ENCODE results near the gene TRIM74. TPM values are rescaled to one million over a fixed set of nuclear protein-coding genes. Genes with fewer than 3 reads are reported as not detected.
"Not testable (repeated sequence)": the region's sequence is repeated elsewhere in the genome, so short reads cannot be mapped to it uniquely, and the experiment has no call there.

TRIM74 gene
- polyA plus RNA-seq = 0.88 TPM
- long read RNA-seq, donor 1 = 0 reads
- long read RNA-seq, donor 2 = 0 reads
- long read RNA-seq, donor 3 = 0 reads
- long read RNA-seq, donor 4 = 0 reads
- long read RNA-seq, donor 5 = 0 reads
- long read RNA-seq, donor 6 = 0 reads
- long read RNA-seq, donor 7 = 0 reads
- long read RNA-seq, donor 8 = 0 reads
- long read RNA-seq, donor 9 = 0 reads
- long read RNA-seq, donor 10 = 0 reads
- long read RNA-seq, donor 11 = 0 reads

DNA sequence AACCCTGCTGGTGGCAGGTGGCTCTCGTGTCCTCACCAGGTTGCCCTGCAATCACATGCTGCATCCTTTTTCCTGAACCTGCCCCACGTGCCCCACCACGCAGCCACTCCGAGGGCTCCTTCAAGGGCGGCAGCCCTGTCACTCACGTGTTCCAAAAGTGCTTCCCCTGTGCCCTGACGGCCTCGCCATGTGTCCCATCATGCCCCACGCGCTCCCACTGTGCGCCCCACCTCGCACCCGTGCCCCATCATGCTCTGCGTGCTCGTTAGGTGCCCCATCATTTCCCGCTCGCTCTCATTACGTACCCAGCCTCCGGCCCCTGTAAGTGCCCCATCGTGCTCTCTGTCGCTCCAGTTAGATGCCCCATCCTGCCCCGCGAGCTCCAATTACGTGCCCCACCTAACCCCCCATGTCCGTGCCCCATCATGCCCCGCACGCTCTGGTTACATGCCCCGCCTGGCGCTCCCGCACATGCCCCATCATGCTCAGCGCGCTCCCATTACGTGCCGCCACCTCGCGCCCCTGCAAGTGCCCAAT, at the start of gene TRIM74:
TRIM74 (minus strand) TSS at position 487 of the 537 bp plus-strand sequence. CDS start 3,309 bp downstream, outside the sequence.
- not testable (repeated sequence) for H3K4me3 ChIP-seq (ENCODE audit: low read length); H3K4me1 ChIP-seq (ENCODE audit: control insufficient read depth, insufficient read depth, low read length); H3K36me3 ChIP-seq (ENCODE audit: control insufficient read depth, insufficient read depth, low read length); DNase-seq; H3K9me3 ChIP-seq (ENCODE audit: control insufficient read depth, low read depth, low read length); H3K27me3 ChIP-seq (ENCODE audit: control insufficient read depth, insufficient read depth, low read length); H3K27ac ChIP-seq (ENCODE audit: low read length)
- no CpG with 5 or more reads among the region's 36 CpGs for WGBS (ENCODE audit: insufficient coverage, low lambda C conversion rate)

GRCh38 chr7:73006491-73006890, 37.2 kb upstream of the TRIM74 start:
- WGBS (ENCODE audit: insufficient coverage, low lambda C conversion rate) = no CpG with 5 or more reads among the region's 10 CpGs

DNA sequence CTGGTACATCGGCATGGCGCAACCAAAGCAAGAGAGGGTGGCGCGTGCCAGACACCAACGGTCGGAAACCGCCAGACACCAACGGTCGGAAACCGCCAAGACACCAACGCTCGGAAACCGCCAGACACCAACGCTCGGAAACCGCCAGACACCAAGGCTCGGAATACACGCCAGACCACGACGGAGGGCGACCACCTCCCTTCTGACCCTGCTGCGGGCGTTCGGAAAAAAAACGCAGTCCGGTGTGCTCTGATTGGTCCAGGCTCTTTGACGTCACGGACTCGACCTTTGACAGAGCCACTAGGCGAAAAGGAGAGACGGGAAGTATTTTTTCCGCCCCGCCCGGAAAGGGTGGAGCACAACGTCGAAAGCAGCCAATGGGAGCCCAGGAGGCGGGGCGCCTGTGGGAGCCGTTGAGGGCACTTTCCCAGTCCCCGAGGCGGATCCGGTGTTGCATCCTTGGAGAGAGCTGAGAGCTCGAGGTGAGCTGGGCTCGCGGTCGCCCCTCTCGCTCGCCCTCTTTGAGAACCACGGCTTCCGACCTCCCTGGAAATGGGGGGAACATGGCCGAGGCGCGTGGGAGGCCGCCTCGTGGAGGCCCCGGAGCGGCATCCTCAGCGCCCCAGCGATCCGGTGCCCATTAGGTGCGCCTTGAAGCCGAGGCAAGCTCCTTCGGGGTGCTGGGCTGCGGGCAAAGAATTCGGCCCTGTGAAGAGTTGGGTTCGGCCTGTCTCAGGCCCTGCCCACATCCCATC, 36.6 kb upstream of the TRIM74 start:
- not testable (repeated sequence) for H3K4me1 ChIP-seq (ENCODE audit: control insufficient read depth, insufficient read depth, low read length)
- WGBS (ENCODE audit: insufficient coverage, low lambda C conversion rate) = no CpG with 5 or more reads among the region's 66 CpGs

More at GRCh38 chr7:73006491-73006890, 37.2 kb upstream of the TRIM74 start:
- peak overlapping the region; percentile 33 for H3K4me3 ChIP-seq (ENCODE audit: low read length)
- not testable (repeated sequence) for H3K9me3 ChIP-seq (ENCODE audit: control insufficient read depth, low read depth, low read length); H3K27ac ChIP-seq (ENCODE audit: low read length); H3K36me3 ChIP-seq (ENCODE audit: control insufficient read depth, insufficient read depth, low read length); H3K4me1 ChIP-seq (ENCODE audit: control insufficient read depth, insufficient read depth, low read length); H3K27me3 ChIP-seq (ENCODE audit: control insufficient read depth, insufficient read depth, low read length); DNase-seq

DNA sequence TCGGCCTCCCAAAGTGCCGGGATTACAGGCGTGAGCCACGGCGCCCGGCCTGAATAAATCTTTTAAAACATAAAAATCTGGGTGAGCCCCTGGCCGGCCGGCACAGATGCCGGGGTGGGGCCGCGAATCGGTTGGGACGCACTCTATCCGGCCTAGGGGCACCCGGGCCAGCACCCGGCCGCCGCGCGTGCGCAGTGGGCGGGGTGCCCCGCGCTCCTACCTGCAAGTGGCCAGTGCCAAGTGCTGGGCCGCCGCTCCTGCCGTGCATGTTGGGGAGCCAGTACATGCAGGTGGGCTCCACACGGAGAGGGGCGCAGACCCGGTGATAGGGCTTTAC, 36.1 kb upstream of the TRIM74 start:
- peak overlapping the region; percentile 50 for H3K4me3 ChIP-seq (ENCODE audit: low read length)
- not testable (repeated sequence) for H3K9me3 ChIP-seq (ENCODE audit: control insufficient read depth, low read depth, low read length); H3K36me3 ChIP-seq (ENCODE audit: control insufficient read depth, insufficient read depth, low read length); DNase-seq; H3K4me1 ChIP-seq (ENCODE audit: control insufficient read depth, insufficient read depth, low read length); H3K27me3 ChIP-seq (ENCODE audit: control insufficient read depth, insufficient read depth, low read length)
- no CpG with 5 or more reads among the region's 30 CpGs for WGBS (ENCODE audit: insufficient coverage, low lambda C conversion rate)
- peak overlapping the region; percentile 62 for H3K27ac ChIP-seq (ENCODE audit: low read length)

More for the DNA sequence above, 36.6 kb upstream of the TRIM74 start:
- H3K9me3 ChIP-seq (ENCODE audit: control insufficient read depth, low read depth, low read length); H3K27me3 ChIP-seq (ENCODE audit: control insufficient read depth, insufficient read depth, low read length); H3K36me3 ChIP-seq (ENCODE audit: control insufficient read depth, insufficient read depth, low read length): not testable (repeated sequence)
- peak overlapping the region; percentile 50 for H3K4me3 ChIP-seq (ENCODE audit: low read length)
- peak; percentile 83 to 91 for DNase-seq
- peak overlapping the region; percentile 62 for H3K27ac ChIP-seq (ENCODE audit: low read length)

DNA sequence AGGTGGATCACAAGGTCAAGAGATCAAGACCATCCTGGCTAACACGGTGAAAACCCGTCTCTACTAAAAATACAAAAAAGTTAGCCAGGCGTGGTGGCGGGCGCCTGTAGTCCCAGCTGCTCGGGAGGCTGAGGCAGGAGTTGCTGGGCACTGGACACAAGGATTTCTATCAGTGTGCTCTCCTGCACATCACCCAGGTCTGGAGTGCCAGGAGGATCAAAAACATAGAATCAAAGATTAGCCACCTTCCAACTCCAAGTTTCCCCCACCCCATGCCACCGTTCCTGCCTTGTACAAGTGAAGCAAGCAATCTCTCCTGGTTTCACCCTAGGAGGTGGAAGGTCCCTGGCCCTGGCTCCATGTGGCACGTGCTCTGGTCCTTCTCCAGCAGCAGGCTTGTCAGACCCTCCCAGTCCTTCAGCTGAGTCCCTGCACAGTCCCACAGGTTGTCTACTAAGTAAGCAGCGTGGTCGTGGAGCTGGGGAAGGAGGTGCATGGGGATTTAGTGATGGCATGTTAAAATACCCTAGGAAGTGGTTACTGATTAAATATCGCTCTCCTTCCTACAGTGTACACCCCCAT, 28.7 kb upstream of the TRIM74 start:
- H3K4me3 ChIP-seq (ENCODE audit: low read length); H3K27ac ChIP-seq (ENCODE audit: low read length); H3K9me3 ChIP-seq (ENCODE audit: control insufficient read depth, low read depth, low read length); H3K27me3 ChIP-seq (ENCODE audit: control insufficient read depth, insufficient read depth, low read length); H3K36me3 ChIP-seq (ENCODE audit: control insufficient read depth, insufficient read depth, low read length); DNase-seq; H3K4me1 ChIP-seq (ENCODE audit: control insufficient read depth, insufficient read depth, low read length): not testable (repeated sequence)
- no CpG with 5 or more reads among the region's 11 CpGs for WGBS (ENCODE audit: insufficient coverage, low lambda C conversion rate)

DNA sequence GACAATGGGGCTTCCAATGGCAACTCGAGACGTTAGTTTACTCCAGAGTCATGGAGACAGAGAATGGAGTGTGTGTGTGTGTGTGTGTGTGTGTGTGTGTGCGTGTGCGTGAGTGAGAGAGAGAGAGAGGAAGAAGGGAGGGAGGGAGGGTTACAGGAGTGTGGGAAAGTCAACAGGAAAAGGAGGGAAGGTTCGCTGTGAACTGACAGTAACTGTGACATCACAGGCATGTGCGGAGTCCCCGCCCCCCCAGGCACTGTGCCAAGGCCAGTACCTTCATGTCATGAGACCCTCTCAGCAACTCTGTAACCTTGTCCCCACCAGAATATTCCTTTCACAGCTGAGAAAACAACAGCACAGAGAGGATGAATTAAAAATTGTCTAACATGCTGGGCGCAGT, 28.2 kb upstream of the TRIM74 start:
- DNase-seq; H3K27ac ChIP-seq (ENCODE audit: low read length); H3K27me3 ChIP-seq (ENCODE audit: control insufficient read depth, insufficient read depth, low read length); H3K4me1 ChIP-seq (ENCODE audit: control insufficient read depth, insufficient read depth, low read length); H3K9me3 ChIP-seq (ENCODE audit: control insufficient read depth, low read depth, low read length); H3K4me3 ChIP-seq (ENCODE audit: low read length); H3K36me3 ChIP-seq (ENCODE audit: control insufficient read depth, insufficient read depth, low read length): not testable (repeated sequence)
- no CpG with 5 or more reads among the region's 8 CpGs for WGBS (ENCODE audit: insufficient coverage, low lambda C conversion rate)

- not testable (repeated sequence) for H3K27me3 ChIP-seq (ENCODE audit: control insufficient read depth, insufficient read depth, low read length); H3K4me3 ChIP-seq (ENCODE audit: low read length); H3K4me1 ChIP-seq (ENCODE audit: control insufficient read depth, insufficient read depth, low read length); H3K9me3 ChIP-seq (ENCODE audit: control insufficient read depth, low read depth, low read length); H3K36me3 ChIP-seq (ENCODE audit: control insufficient read depth, insufficient read depth, low read length); H3K27ac ChIP-seq (ENCODE audit: low read length); DNase-seq
- WGBS (ENCODE audit: insufficient coverage, low lambda C conversion rate) = no CpG with 5 or more reads among the region's 8 CpGs
These were observed 26.2 kb upstream of the TRIM74 start for GRCh38 chr7:72995484-72995883.

DNA sequence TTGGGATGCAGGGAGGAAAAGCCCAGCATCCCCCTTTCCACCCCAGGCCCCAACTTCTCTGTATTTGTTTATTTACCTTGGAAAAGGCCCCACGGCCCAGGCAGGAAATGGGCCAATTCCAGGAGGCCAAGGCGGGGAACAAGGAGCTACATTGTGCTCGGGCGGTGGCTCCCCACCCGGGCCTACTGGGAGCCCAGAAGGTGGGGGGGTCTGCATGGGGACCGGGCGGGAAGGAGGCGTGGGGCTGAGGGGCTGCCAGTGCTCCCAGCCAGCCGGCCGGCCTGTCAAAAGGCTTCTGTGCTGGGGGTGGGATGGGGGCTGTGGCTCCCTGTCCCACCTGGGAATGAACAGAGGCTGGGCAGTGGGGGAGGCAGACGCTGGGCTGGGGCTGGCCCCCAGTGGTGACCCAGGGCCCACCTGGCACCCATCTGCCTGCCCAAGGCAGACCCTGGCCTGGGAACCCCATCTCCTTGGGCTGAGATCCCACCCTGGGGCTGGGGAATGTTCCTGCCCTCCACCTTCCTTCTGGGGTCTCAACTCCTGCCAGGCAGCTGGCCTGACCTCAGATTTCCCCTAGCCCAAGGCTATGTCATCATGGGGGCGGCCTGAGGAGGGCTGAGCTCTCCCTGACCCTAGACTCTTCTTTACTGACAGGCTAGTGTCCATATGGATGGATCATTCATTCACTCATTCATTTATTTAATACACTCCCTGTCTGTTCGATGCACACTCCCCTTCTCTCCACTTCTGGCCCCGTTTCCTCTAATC, 21.1 kb upstream of the TRIM74 start:
- no CpG with 5 or more reads among the region's 14 CpGs for WGBS (ENCODE audit: insufficient coverage, low lambda C conversion rate)
- H3K9me3 ChIP-seq (ENCODE audit: control insufficient read depth, low read depth, low read length); H3K27me3 ChIP-seq (ENCODE audit: control insufficient read depth, insufficient read depth, low read length); DNase-seq; H3K4me1 ChIP-seq (ENCODE audit: control insufficient read depth, insufficient read depth, low read length); H3K36me3 ChIP-seq (ENCODE audit: control insufficient read depth, insufficient read depth, low read length); H3K27ac ChIP-seq (ENCODE audit: low read length); H3K4me3 ChIP-seq (ENCODE audit: low read length): not testable (repeated sequence)

- not testable (repeated sequence) for H3K4me1 ChIP-seq (ENCODE audit: control insufficient read depth, insufficient read depth, low read length)
- no CpG with 5 or more reads among the region's 11 CpGs for WGBS (ENCODE audit: insufficient coverage, low lambda C conversion rate)
These were observed 12.8 kb upstream of the TRIM74 start for GRCh38 chr7:72982084-72982483.

GRCh38 chr7:72980382-72980781, 11.1 kb upstream of the TRIM74 start:
- H3K4me3 ChIP-seq (ENCODE audit: low read length); H3K27me3 ChIP-seq (ENCODE audit: control insufficient read depth, insufficient read depth, low read length); H3K27ac ChIP-seq (ENCODE audit: low read length); DNase-seq; H3K9me3 ChIP-seq (ENCODE audit: control insufficient read depth, low read depth, low read length); H3K36me3 ChIP-seq (ENCODE audit: control insufficient read depth, insufficient read depth, low read length); H3K4me1 ChIP-seq (ENCODE audit: control insufficient read depth, insufficient read depth, low read length): not testable (repeated sequence)
- WGBS (ENCODE audit: insufficient coverage, low lambda C conversion rate) = no CpG with 5 or more reads among the region's 6 CpGs

More at GRCh38 chr7:72982084-72982483, 12.8 kb upstream of the TRIM74 start:
- H3K36me3 ChIP-seq (ENCODE audit: control insufficient read depth, insufficient read depth, low read length); H3K4me3 ChIP-seq (ENCODE audit: low read length); H3K9me3 ChIP-seq (ENCODE audit: control insufficient read depth, low read depth, low read length); H3K27me3 ChIP-seq (ENCODE audit: control insufficient read depth, insufficient read depth, low read length); H3K27ac ChIP-seq (ENCODE audit: low read length); DNase-seq: not testable (repeated sequence)
